ENCODE results near the gene PTPRA.
"Not testable (repeated sequence)": the region's sequence is repeated elsewhere in the genome, so short reads cannot be mapped to it uniquely, and the experiment has no call there.

PTPRA gene, protein sequence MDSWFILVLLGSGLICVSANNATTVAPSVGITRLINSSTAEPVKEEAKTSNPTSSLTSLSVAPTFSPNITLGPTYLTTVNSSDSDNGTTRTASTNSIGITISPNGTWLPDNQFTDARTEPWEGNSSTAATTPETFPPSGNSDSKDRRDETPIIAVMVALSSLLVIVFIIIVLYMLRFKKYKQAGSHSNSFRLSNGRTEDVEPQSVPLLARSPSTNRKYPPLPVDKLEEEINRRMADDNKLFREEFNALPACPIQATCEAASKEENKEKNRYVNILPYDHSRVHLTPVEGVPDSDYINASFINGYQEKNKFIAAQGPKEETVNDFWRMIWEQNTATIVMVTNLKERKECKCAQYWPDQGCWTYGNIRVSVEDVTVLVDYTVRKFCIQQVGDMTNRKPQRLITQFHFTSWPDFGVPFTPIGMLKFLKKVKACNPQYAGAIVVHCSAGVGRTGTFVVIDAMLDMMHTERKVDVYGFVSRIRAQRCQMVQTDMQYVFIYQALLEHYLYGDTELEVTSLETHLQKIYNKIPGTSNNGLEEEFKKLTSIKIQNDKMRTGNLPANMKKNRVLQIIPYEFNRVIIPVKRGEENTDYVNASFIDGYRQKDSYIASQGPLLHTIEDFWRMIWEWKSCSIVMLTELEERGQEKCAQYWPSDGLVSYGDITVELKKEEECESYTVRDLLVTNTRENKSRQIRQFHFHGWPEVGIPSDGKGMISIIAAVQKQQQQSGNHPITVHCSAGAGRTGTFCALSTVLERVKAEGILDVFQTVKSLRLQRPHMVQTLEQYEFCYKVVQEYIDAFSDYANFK

DNA sequence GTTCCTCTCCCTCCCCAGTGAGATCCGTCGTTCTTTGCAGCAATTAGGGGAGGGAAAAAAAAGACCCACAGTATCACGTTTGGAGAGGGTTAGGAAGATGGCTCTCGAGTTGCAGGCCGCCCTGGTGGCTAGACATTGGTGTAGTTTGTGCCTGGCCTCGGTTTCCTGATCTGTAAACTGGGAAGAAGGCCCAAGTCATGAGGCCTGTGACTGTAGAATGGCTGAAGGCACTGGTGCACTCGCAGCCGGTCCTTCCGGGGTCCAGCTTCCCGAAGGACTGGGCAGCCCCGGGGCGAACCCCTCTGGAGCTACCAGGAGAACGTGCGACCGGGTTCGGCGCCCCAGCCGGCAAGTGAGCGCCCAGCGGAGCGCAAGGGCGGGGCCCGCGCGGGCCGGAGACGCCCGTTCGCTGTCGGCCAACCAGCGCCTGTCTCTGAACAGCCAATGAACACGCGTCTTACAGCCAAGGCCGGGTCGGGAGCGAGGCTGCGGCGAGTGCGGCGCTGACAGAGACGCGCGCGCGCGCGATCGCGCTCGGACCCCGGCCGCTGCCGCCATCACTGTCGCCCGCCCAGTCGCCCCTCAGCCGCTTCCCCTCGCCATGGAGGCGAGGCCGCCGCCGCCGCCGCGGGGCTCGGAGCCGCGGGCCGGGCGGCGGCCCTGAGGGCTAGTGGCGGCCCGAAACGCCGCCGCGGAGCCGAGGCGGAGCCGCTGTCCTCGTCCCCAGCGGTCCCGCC, at the start of gene PTPRA:
Gene PTPRA (plus strand): TSS at position 472 of the 737 bp plus-strand sequence. CDS start 90,797 bp downstream, outside the sequence.
- TF ChIP-seq, protein P1, sequence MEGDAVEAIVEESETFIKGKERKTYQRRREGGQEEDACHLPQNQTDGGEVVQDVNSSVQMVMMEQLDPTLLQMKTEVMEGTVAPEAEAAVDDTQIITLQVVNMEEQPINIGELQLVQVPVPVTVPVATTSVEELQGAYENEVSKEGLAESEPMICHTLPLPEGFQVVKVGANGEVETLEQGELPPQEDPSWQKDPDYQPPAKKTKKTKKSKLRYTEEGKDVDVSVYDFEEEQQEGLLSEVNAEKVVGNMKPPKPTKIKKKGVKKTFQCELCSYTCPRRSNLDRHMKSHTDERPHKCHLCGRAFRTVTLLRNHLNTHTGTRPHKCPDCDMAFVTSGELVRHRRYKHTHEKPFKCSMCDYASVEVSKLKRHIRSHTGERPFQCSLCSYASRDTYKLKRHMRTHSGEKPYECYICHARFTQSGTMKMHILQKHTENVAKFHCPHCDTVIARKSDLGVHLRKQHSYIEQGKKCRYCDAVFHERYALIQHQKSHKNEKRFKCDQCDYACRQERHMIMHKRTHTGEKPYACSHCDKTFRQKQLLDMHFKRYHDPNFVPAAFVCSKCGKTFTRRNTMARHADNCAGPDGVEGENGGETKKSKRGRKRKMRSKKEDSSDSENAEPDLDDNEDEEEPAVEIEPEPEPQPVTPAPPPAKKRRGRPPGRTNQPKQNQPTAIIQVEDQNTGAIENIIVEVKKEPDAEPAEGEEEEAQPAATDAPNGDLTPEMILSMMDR (IDR thresholded peaks at IDR 0.05; ENCODE audit: extremely low read depth, missing control alignments) = no peak
- DNase-seq (ENCODE audit: low spot score) = peak; percentile 98

DNA sequence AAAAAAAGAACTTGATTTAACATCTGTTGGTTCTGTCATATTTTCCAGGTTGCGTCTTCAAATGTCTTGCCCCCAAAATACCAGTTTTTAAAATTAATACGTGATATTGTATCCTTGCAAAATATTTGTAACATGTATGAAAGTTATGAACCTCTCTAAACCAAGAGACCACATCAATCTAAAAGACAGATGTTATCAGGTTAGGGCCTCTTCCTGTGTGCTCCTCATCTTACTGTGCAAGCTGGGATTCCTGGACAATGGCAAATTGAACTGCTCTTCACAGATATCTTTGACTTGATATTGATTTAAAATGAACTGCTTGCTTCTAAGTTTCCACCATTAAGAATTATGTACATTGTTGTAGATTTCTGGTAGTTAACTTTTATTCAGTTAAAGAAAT, 47.5 kb upstream of the PTPRA start:
- TF ChIP-seq, protein P1 (IDR thresholded peaks at IDR 0.05; ENCODE audit: extremely low read depth, missing control alignments) = no peak
- DNase-seq (ENCODE audit: low spot score) = no peak

DNA sequence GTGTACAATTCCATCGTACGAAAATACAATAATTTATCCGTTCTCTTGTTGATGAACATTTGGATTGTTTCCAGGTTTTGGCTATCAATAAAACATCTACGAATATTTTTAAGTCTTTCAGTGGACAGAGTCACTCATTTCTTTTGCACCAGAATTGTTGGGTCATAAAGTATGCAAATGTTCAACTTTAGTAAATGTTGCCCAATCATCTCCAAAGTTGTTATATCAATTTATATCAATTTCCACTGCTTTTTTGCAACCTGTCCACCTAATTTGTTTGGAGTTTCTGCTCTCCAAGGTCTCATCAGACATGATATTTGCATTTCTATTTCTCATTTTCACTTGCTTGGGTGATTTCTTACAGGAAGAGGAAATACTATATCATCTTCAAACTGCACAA, 46.6 kb upstream of the PTPRA start:
- DNase-seq (ENCODE audit: low spot score) = no peak
- TF ChIP-seq, protein P1 (IDR thresholded peaks at IDR 0.05; ENCODE audit: extremely low read depth, missing control alignments) = no peak

DNA sequence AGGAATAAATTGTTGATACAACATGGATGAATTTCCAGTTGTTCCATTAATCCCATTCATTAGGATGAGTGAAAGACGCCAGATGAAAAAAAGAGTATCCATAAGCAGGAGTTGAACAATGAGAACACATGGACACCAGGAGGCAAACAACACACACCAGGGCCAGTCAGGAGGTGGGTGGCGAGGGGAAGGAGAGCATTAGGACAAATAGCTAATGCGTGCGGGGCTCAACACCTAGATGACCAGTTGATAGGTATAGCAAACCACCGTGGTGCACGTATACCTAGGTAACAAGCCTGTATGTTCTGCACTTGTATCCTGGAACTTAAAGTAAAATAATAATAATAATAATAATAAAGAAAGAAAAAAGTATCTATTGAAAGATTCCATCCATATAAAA, 43.9 kb upstream of the PTPRA start:
- TF ChIP-seq, protein P1 (IDR thresholded peaks at IDR 0.05; ENCODE audit: extremely low read depth, missing control alignments) = no peak
- DNase-seq (ENCODE audit: low spot score) = no peak

DNA sequence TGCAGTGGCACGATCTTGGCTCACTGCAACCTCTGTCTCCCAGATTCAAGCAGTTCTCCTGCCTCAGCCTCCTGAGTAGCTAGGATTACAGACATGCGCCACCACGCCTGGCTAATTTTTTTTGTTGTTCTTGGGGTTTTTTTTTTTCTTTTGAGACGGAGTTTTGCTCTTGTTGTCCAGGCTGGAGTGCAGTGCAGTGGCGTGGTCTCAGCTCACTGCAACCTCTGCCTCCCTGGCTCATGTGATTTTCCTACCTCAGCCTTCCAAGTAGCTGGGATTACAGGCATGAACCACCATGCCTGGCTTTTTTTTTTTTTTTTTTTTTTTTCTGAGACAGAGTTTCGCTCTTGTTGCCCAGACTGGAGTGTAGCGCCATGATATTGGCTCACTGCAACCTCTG, 42.1 kb upstream of the PTPRA start:
- DNase-seq (ENCODE audit: low spot score) = not testable (repeated sequence)

DNA sequence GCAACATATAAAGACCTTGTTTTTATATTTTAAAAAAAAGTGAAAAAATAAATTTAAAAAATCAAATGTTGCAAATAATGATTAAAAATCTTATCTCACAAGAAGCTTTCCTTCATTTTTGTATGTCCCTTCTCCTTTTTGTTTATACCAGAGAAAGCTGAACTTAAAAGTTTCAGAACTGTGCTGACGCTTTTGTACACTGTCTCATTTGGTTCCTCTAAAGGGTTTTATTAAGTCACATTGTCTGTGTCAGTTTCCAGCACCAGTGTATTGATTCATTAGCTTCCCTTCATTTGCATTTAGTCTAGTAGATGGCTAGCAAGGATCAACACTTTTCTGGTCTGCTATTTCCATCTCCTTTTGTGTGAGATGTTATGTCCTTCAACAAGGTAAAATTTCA, 39.5 kb upstream of the PTPRA start:
- TF ChIP-seq, protein P1 (IDR thresholded peaks at IDR 0.05; ENCODE audit: extremely low read depth, missing control alignments) = no peak
- no peak for DNase-seq (ENCODE audit: low spot score)

DNA sequence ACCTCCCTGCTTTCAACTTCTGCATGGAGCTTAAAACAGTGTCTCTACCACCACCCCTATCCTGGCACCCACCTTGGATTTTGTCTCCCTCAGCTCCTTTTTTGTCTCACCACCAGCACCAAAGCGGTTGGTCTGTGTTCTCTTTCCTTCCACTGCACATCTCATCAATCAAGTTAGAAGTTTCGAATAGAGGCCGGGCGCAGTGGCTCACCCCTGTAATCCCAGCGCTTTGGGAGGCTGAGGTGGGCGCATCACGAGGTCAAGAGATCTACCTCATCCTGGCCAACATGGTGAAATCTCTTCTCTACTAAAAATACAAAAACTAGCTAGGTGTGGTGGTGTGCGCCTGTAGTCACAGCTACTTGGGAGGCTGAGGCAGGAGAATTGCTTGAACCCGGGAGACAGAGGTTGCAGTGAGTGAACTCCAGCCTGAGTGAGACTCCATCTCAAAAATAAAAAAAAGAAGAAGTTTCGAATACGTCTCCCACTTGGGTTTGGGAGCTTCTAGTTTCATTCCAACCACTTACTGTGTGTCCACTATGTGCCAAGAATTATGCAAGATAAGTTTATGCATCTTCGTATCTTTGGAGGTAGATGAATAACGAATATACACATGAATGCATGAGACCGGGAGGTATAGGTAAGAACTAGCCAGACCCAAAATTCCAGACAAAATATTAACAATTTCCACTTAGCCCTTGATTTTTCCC, 38.7 kb upstream of the PTPRA start:
- TF ChIP-seq, protein P1 (IDR thresholded peaks at IDR 0.05; ENCODE audit: extremely low read depth, missing control alignments) = no peak
- no peak for DNase-seq (ENCODE audit: low spot score)
